Keratinocyte (primary cell): ENCODE results near the gene RNF150.

Experiments
- CTCF ChIP-seq, 3 experiments: IDR thresholded peaks in 1 of 3; conservative IDR thresholded peaks in 1 of 3; optimal IDR thresholded peaks in 1 of 3; 2 replicates in 2 of 3; 3 replicates in 1 of 3; pipeline versions ENCODE3 to v1.5.1; 2011; ENCODE audit warnings: low read length in 3 of 3, mild to moderate bottlenecking in 3 of 3, moderate library complexity in 2 of 3, control low read depth in 1 of 3, inconsistent platforms in 1 of 3; ENCODE audit not compliant: insufficient read depth in 2 of 3; ENCODE audit errors: extremely low read depth in 1 of 3
- EZH2 ChIP-seq: IDR thresholded peaks from one replicate; pipeline ENCODE4 v1.6.1; 2012; ENCODE audit warnings: inconsistent platforms, mild to moderate bottlenecking, low read length, moderate library complexity

GRCh38 chr4:141132072-141132708, 1.1 kb downstream of the RNF150 start:
- TF ChIP-seq CTCF (optimal IDR thresholded peaks at IDR 0.05 in 1 of 3, IDR thresholded peaks at IDR 0.05 in 1 of 3, conservative IDR thresholded peaks at IDR 0.05 in 1 of 3; ENCODE audit: extremely low read depth in 1 of 3, insufficient read depth in 2 of 3, low read length in 3 of 3), result no peak
- TF ChIP-seq EZH2, result peak; percentile 93
